Breast epithelium (tissue), 3 donors: ENCODE data around the gene ITPR2.

Experiments
- POLR2A ChIP-seq: fragments of 450-650 bp; IDR thresholded peaks from one replicate; pipeline ENCODE4 v1.6.1; 2016; ENCODE audit warnings: antibody characterized with exemption, mild to moderate bottlenecking, moderate library complexity
- POLR2AphosphoS5 ChIP-seq, 3 donors: sonication (generic); formaldehyde crosslinking; IDR thresholded peaks; one replicate each; pipeline ENCODE4 v1.6.1; 2017; ENCODE audit warnings: antibody characterized with exemption in 3 of 3
- TF ChIP-seq, protein P1 (sequence below), 3 donors: fragments of 450-650 bp; IDR thresholded peaks; one replicate each; pipeline ENCODE4 v1.5.1; 2016 to 2017; ENCODE audit warnings: antibody characterized with exemption in 3 of 3, mild to moderate bottlenecking in 3 of 3, moderate library complexity in 3 of 3

DNA sequence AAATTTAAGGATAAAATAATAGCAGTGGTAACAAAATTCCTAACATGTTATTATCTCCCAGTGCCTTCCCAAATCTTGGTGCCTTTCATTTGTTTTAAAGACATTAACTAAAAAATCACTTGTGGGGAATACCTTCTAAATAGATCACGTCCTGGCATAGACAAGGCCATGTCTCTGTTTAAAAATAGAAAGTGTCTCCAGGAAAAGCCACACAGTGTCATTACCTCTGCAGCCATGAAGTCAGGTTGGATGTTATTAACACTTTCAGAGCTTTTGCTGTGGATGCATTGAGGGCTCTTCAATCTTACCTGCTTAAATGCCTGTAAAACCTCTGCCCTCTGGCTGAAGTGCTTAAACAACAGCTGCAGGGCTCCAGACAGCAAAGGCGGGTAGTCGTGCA is 211.1 kb downstream of the ITPR2 start:
- TF ChIP-seq, protein P1, sequence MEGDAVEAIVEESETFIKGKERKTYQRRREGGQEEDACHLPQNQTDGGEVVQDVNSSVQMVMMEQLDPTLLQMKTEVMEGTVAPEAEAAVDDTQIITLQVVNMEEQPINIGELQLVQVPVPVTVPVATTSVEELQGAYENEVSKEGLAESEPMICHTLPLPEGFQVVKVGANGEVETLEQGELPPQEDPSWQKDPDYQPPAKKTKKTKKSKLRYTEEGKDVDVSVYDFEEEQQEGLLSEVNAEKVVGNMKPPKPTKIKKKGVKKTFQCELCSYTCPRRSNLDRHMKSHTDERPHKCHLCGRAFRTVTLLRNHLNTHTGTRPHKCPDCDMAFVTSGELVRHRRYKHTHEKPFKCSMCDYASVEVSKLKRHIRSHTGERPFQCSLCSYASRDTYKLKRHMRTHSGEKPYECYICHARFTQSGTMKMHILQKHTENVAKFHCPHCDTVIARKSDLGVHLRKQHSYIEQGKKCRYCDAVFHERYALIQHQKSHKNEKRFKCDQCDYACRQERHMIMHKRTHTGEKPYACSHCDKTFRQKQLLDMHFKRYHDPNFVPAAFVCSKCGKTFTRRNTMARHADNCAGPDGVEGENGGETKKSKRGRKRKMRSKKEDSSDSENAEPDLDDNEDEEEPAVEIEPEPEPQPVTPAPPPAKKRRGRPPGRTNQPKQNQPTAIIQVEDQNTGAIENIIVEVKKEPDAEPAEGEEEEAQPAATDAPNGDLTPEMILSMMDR (IDR thresholded peaks at IDR 0.05): no peak
- no peak for TF ChIP-seq POLR2A
- no peak for TF ChIP-seq POLR2AphosphoS5 (IDR thresholded peaks at IDR 0.05)
